HG03565 (cell line): ENCODE results near the gene RNASET2.
A peak's percentile ranks its signal among the peaks of the same experiment; 100 is the strongest.
"Not testable (repeated sequence)": the region's sequence is repeated elsewhere in the genome, so short reads cannot be mapped to it uniquely, and the experiment has no call there.

Experiments used
- ATAC-seq: cut with Tn5 transposase; IDR thresholded peaks from one replicate; pipeline ENCODE4 v1.9.1; 2021; ENCODE audit warnings: mild to moderate bottlenecking, moderate library complexity; ENCODE audit not compliant: unreplicated experiment

The RNASET2 gene

DNA sequence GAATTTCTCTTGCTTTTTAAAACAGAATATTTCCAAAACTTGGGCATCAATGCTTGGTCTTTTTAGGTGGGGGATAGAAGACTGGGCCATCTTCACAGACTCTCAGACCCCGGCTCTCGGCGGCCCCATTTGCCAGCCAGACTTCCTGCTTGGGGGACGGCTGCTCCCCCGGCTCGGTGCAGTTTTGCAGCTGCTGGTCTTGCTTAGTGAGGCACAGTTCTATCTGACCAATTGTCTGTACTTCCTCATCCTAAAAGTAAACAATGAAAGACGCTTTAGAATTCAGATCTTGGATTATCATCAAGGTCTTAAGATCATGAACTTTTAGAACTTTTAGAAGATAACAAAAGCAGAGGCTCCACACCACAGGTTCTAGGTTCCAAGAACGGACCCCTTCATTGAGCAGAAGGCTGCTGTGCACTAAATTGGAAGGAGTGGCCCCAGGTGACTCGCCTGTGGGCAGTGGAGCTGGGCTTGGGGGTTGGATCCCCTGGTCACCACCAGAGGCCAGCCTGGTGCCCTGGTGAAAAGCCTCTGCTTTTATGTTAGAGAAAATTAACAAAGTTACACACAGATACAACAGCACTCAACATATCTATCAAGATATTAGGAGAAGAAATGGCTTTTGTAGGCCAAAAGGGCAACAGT is 26.7 kb downstream of the RNASET2 start:
- ATAC-seq, result no peak

DNA sequence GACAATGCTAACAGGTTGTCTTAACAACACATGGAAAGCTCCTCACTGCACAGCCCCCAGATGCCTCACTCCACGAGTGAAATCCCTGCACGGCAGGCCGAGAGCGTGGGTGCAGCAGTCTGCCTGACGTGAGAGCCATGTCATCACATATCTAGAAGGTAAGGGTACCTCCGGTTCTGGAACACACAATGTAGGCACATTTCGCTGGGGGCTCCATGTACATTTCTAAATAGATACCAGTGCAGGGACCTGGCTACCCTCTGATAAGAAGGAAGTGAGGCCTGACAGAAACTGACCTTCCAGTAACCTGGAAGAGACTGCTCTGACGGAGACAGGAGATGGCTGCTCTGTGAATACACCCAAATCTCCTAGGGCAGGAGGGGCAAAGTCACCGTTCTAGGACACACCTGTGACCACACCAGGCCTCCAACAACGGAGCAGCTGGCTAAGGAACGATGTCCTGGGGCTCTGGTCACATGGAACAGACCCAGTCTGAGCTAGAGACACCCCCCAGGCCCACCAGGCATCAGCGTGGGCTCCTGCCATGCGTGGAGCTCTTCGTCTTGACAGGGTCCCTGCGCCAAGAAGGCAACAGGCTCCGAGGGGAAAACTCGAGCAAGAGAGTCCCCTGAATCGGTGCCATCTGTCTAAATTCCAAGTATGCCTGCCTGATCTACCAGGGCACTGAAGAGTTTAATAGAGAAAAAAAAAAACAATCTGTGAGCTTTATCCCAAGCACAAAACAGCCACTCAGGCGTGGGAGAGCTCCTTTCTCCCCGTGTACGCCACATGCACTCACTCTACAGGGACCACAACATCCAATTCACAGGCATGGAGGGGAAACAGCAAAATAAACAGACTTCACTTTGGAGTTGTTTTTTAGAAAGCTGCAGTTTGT is 27.5 kb downstream of the RNASET2 start:
- no peak for ATAC-seq

DNA sequence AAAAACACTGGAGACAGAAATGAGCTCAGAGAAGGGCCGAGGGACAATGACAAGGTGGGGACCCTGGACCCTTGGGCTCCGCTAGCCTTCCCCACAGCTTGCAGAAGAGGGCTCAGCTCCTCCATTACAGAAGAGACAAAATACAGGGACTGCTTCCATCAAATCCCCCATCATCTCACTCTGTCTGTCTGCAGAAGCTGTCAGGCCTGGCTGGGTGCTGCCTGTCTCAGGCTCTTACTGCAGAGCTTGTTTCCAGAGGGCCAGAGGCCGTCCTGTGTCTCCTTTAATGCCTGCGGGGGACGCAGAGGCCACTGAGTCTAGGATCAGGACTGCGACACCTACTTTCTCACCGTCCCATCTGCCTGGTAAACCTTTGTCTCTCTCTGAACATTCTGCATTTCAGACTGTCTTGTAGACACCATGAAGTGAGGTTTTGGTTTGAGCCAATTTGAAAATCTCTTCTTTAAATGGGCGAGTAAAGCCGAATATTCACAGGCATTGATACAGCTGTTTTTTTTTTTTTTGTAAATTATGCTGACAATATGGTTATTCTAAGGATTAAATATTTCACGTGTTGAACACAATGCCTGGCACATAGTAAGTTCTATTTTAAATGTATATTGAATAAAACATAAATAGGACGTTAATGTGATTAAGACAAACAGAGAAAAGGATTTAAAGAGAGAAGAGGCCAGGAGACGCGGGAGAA is 28.3 kb downstream of the RNASET2 start:
- no peak for ATAC-seq

DNA sequence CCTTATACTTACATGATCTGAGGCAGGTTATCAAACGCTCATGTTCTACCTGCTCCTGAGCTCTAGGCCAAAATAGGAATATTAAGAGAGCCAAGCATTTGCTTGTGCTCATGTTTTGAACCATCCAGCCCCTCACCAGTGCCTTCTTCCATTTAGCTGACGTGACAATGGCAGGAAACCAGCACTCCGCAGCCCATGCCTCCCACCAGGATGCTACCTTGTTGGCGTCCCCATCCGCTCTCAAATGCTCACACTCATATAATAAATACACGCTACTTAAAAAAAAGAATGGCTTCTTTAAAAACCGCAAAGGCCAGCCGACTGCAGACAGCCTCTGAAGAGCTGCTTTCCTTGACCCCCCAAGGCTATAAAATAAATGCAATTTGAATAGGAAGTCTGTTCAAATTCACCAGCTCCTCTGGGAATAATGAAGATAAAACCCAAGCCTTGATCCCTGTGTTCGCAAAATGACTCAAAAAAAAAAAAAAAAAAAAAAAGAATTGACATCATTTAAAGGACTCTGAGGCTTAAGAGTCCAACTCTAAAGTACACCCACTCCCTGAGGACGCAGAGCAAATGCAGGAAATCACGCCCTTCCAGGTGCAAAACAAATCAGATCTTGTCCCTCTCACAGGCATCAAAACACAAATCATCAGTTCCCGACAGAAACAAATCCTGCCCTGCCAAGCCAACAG is 29.0 kb downstream of the RNASET2 start:
- no peak for ATAC-seq

DNA sequence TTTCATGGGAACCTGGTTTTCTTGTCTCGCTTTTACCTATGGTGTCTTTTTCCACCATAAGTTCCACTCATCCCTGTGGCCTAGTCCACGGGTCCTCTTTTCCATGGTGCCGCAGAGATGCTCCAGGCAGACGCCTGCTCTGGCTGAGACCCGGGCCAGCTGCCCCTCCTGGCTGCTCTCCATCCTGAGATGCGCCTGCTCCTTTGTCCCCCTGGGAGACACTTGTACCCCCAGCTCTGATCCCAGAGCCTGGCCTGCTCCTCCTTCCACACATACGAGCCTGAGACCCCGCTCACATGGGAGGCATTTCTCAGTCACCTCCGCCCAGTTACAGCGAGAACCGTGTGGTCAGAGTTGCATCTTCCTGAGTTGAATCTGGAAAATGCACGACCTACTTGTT is 29.6 kb downstream of the RNASET2 start:
- ATAC-seq, result no peak

DNA sequence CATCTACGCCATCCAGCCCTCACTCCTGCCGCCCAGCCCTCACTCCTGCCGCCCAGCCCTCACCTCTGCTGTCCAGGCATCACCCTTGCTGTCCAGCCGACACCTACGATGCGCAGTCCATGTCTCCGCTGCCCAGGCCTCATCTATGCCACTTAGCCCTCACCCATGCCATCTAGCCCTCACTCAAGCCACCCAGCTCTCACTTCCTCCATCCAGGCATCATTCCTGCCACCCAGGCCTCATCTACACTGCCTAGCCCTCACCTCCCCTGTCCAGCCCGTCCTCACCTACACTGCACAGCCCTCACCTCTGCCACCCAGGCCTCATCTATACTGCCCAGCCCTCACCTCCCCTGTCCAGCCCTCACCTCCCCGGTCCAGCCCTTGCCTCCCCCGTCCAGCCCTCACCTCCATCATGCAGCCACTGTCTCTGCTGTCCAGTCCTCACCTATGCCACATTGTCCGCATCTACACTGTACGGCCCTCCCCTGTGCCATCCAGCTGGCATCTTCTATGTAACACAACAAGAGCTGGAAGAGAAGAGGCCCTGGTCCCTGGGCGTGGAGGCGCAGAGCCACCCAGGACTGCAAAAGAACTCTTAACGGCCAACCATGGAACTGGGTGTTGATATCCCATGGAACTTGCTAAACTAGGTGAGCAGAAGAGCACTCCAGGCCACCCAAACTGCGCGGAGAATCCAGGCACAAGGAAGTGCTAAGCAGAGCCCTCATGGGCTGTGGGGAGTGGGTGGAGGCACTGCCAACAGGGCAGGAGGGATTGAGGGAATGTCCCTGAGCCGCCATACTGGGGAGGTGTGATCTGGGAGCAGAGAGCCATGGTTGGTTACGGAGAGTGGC is 31.0 kb downstream of the RNASET2 start:
- no peak for ATAC-seq

DNA sequence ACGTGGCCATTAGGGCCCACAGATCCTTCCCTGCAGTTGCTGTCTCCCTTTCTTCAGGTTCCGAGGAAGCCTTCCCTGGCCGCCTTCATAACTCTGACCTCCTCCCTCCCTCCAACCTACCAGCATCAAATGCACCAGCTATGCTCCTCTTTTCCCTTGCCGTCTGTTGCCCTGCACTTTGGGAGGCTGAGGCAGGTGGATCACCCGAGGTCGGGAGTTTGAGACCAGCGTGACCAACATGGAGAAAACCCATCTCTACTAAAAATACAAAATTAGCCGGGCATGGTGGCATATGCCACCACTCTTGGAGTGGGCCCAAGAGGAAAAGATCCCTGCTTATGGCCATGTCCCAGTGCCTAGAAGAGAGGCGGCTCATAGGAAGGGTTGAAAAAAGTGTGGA is 31.8 kb downstream of the RNASET2 start:
- ATAC-seq, result no peak

DNA sequence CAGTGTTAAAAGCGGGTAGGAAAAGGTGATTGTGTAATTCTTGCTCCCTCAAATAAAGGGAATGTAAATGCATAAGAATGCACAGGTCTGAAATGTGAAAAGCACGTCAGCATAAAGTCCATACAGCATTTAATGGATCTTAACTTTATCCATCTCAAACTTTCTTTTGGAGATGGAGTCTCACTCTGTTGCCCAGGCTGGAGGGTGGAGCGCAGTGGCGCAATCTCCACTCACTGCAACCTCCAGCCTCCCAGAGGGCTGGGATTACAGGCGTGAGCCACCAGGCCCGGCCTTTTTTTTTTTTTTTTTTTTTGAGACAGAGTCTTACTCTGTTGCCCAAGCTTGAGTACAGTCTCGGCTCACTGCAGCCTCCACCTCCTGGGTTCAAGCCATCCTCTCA is 33.4 kb downstream of the RNASET2 start:
- no peak for ATAC-seq

DNA sequence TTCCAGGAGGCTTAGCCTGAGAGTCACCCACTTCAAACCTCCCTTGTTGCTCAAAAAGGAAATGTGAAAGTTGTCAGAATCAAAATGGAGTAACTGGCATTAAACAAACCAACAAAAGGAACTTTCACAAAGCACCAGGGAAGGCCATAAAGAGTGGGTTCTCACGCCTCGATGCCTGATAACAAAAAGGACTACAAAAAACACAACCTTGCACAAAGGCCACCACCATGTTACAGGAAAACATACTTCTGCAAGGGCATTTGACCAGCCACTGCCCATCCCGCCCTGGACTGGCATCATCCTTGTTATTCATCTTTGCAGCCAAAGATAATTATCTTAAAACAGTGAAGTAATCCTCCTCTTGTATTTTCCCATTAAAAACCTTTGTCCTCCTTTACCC is 34.8 kb downstream of the RNASET2 start:
- no peak for ATAC-seq

DNA sequence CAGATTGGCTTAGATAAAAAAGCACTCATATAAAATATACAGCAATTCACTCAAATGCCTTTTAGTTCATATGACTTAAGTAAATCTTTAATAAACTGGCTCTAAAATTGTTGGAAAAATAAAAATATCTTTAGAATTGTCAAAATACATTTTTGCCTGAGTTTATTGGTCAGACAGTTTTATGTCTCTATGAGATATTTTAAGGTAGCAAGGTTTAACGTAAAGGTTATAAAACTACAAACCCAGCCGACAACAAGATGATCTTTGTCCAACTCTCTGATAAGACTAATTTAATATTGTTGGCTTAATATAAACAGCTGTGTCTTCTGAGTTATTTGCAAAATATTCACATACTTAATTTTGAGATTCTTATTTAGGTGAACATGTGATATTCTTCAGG is 39.5 kb downstream of the RNASET2 start:
- ATAC-seq, result no peak

DNA sequence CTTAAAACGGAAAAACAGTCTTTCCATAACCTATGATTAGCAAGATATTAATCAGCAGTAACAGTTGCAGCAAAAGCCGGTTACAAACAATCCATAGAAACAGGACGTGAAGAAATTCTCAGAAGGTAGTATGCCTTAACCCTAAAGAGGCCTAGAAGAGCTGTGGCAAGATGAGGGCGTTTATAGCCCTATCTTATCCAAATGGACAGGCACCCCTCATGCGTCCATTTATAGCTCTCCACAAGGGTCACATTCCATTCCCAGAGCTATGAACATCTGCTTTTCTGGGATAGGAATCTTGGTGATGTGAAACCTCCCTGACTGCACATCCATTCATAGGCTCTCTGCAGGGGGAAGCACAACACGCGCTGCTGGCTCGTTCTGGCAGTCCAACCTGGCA is 40.9 kb downstream of the RNASET2 start:
- not testable (repeated sequence) for ATAC-seq

DNA sequence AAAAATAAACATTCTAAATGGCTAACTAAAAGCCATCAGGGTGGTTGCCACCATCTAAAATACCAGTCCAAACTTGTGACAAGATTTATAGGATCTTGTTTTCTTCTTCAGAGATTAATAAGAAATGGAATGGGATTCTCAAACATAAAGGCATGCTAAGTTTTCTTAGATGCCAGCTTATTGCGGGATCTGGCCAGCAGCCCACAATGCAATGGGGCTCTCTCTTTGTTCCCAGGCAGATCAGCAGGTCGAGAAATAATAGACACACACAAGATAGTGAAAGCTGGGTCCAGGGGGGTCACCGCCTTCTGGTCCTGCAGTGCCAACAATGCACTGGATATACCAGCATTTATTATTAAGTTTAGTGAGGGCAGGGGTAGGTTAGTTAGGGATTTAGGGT is 41.4 kb downstream of the RNASET2 start:
- not testable (repeated sequence) for ATAC-seq

DNA sequence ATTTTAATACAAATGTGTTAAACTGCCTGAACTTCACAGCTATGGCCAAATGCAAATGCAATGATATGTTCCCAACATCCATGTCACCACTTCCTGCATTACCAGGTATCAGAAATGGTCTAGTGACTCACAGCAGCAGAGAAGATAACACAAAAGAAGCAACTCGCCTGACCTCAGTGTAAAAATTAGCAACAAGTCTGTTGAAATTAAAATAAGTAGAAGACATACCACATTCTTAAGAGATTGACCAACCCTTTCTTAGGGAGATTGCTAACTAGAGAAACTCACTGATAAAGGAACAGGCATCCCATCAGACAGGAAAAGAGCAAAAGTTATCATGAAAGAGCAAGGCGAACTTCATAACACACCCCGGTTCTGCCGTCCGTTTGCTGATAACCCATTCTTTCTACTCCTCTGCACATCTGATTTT is 45.1 kb downstream of the RNASET2 start:
- no peak for ATAC-seq

DNA sequence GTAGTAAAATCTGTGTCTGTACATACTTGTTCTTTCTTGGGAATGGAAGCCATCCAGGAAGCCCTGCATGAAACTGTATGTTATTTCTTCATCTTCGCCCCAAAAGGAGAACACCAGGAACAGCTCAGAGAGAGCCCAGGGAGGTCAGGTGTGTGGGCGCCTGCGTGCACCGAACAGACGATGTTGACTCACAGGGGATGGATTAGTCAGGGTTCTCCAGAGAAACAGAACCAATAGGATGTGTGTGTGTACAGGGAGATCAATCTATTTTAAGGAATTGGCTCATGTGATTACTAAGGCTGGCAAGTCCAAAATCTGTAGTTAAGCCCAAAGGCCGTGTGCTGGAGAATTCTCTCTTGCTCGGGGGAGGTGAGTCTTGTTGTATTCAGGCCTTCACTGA is 45.7 kb downstream of the RNASET2 start:
- ATAC-seq, result no peak

DNA sequence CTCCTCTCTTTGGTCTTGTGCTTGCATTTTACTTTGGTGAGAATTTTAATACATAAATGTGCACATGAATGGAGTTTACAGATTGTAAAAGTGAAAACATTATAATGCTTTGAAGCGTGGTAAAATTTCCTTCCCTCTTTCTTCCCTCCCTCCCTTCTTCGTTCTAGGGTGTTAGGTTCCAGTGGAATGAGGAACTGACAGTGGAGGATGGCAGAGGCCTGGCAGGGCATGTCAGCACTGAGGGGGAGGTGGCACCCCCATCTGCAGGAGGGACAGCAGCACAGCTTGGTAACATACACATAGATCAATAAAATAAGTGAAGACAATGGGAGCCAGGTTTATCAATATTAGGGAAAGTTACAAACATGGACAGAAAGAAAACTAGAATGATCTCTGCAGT is 47.5 kb downstream of the RNASET2 start:
- ATAC-seq, result no peak

DNA sequence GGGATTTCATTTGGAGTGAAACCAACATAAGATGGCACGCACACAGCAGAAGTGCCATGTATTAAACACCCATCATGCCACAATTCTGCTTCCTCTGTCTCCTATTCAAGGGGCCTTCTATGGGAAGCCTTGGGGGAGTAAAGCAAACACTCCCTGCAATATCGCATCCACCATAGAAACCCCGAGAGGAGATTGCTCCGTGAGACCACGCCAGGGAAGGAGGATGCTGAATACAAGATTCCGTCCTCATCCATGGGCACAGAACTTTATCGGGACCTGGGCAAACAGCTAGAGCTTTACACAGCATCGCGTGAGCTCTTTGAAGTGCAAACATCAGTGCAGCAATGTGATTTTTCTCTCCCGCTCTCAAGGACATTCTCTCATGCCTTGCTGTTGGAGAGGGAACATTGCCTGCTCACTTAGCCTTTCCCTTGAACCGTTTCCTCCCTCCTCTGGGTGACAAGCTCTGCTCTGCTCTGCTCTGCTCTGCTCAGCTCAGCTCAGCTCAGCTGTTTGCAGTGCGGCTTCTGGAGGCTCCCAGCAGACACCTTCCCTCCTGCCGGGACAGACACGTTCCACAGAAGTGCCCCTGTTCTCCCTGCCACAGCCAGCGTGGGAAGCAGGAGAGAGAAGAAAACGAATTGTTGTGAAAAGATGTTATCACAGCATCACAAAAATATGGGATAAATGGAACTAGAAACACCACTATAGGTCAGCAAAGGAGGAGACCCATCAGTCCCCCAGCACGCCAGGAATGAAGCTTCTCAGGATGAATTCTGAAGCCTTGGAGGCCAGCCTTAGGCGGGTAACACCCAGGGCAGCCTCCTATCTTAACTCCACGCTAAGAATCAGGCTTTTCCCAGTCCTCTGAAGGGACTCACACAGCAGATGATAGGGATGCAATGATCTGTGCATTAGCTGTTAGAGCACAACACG is 48.2 kb downstream of the RNASET2 start:
- ATAC-seq, result no peak

DNA sequence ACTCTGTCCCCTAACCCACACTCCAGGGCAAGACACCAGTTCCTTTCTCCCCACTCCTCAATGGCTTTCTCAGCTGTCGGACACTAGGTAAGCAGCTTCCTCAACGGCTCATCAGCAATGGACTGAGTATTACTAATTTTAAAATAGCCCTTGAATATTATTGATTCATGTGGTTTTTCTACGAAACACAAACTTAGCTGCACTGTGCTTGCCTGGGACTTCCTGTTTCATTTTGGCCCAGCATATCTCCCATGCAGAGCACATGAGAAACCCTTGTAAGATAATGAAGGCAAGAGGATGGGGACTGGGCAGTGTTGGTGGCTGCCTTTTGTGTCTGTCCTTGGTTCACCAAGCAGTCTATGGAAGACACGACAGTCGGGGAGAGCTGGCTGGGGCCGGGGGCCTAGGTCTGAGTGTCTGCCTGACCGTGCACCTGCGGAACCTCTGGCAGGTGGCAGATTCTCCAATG is 48.9 kb downstream of the RNASET2 start:
- ATAC-seq, result peak; percentile 82

DNA sequence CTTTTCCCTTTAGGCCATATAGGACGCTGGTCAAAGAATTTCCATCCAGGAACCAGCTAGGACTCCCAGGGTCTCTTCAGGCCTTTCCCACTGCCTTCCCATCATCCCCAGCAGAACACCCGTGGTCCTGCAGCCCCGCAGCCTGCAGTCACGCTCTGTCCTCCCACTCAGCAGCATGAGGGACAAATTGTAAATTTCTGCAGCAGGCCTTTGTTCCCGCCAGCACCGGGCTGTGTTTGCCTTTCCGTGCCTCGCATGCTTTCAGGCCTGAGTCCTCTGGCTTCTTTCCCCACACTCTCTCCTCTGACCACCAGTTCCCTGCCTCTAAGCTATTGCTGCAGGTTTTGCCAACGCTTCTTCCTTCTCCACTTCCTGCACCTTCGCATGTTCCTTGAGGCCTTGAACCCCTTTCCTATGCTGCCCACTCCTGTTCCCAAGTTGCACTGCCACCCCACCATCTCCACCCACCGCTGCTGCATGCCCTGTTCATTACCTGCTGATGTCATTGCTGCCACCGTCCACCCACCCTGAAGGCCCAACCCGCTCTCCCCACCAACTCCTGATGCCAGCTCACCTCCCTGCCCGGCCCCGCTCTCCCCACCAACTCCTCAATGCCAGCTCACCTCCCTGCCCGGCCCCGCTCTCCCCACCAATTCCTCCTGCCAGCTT is 49.8 kb downstream of the RNASET2 start:
- no peak for ATAC-seq
